ENCODE measurements around the gene DOCK4. TPM values are rescaled to one million over a fixed set of nuclear protein-coding genes. Genes with fewer than 3 reads are reported as not detected.

The DOCK4 gene
- total RNA-seq, 1 experiment from 2014 or later = 4.9 TPM

GRCh38 chr7:112144284-112145059 lies 61.7 kb downstream of the DOCK4 start:
- no peaks in the 10 kb centered on the region for H3K27me3 ChIP-seq (ENCODE audit: insufficient read depth, low read length)
- no peaks in the 10 kb centered on the region for H3K9me3 ChIP-seq (ENCODE audit: control insufficient read depth, low read depth, low read length)
- H2BK120ac ChIP-seq (ENCODE audit: low read depth, low read length, poor library complexity, severe bottlenecking) = no peak overlapping the region
- no peak for DNase-seq
- Mint-ChIP-seq H3K4me1 (peaks cover 3 to 6% of the 10 kb centered on the region in 2 experiments; a peak in 3 of 4 replicates), H3K9me3 (no peaks in the 10 kb centered on the region), H3K36me3 (ENCODE audit: insufficient read depth in 1 of 3, low read depth in 3 of 3) (no peaks in the 10 kb centered on the region), H3K27me3 (ENCODE audit: low read depth) (no peaks in the 10 kb centered on the region), H3K27ac (no peak overlapping the region), H3K4me3 (no peak overlapping the region)
- no peak overlapping the region for H2AK5ac ChIP-seq (ENCODE audit: insufficient read length, low read length)
- no peak overlapping the region for H3K23ac ChIP-seq (ENCODE audit: insufficient read length, low read depth, low read length)
- no peak overlapping the region for H3K27ac ChIP-seq (ENCODE audit: insufficient read length, low read depth, low read length)
- no peak overlapping the region for H4K91ac ChIP-seq (ENCODE audit: insufficient read length, low read depth, low read length)
- no peak overlapping the region for H3K14ac ChIP-seq (ENCODE audit: insufficient read depth, low read length)
- TF ChIP-seq, protein P1, sequence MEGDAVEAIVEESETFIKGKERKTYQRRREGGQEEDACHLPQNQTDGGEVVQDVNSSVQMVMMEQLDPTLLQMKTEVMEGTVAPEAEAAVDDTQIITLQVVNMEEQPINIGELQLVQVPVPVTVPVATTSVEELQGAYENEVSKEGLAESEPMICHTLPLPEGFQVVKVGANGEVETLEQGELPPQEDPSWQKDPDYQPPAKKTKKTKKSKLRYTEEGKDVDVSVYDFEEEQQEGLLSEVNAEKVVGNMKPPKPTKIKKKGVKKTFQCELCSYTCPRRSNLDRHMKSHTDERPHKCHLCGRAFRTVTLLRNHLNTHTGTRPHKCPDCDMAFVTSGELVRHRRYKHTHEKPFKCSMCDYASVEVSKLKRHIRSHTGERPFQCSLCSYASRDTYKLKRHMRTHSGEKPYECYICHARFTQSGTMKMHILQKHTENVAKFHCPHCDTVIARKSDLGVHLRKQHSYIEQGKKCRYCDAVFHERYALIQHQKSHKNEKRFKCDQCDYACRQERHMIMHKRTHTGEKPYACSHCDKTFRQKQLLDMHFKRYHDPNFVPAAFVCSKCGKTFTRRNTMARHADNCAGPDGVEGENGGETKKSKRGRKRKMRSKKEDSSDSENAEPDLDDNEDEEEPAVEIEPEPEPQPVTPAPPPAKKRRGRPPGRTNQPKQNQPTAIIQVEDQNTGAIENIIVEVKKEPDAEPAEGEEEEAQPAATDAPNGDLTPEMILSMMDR (conservative IDR thresholded peaks at IDR 0.05) = no peak
- no peak overlapping the region for H2BK15ac ChIP-seq (ENCODE audit: low read depth, low read length)
- H2BK5ac ChIP-seq (ENCODE audit: insufficient read length, low read length) = no peak overlapping the region
- H3K9ac ChIP-seq (ENCODE audit: extremely low read depth, insufficient read length, low read length) = no peak overlapping the region
- H4K8ac ChIP-seq (replicated peaks; ENCODE audit: insufficient read length, low read depth, low read length) = no peak overlapping the region
- H4K20me1 ChIP-seq (ENCODE audit: control insufficient read depth, insufficient read depth, insufficient read length) = no peaks in the 10 kb centered on the region
- no peak overlapping the region for H3K4ac ChIP-seq (ENCODE audit: low read depth, low read length)
- H3K79me1 ChIP-seq (ENCODE audit: insufficient read depth, low read depth, low read length, poor library complexity, severe bottlenecking) = no peaks in the 10 kb centered on the region
- H2AFZ ChIP-seq (ENCODE audit: low read length) = no peak overlapping the region
- H3K79me2 ChIP-seq (ENCODE audit: insufficient read depth, low read length) = no peaks in the 10 kb centered on the region; the same call in 1 of the 2 replicates
- H3K18ac ChIP-seq (ENCODE audit: insufficient read length, low read depth, low read length) = no peak overlapping the region
- no peak overlapping the region for H3K4me2 ChIP-seq (ENCODE audit: insufficient read depth, insufficient read length, low read length)
- no peak overlapping the region for H2BK12ac ChIP-seq (ENCODE audit: insufficient read length, low read depth, low read length)
- no CpG with 5 or more reads among the region's 5 CpGs for WGBS (ENCODE audit: extremely low coverage, insufficient read length, low lambda C conversion rate)
- H3K4me1 ChIP-seq (ENCODE audit: insufficient read depth, low read length) = peaks cover 2% of the 10 kb centered on the region; the same call in 1 of the 2 replicates
- no peaks in the 10 kb centered on the region for H3K23me2 ChIP-seq (ENCODE audit: insufficient read length, low read depth, low read length, poor library complexity, severe bottlenecking)
- no peak overlapping the region for H2BK20ac ChIP-seq (ENCODE audit: low read depth, low read length, poor library complexity, severe bottlenecking)
- H4K5ac ChIP-seq (ENCODE audit: insufficient read length, low read depth, low read length) = no peak overlapping the region
- no peak overlapping the region for H3T11ph ChIP-seq (ENCODE audit: low read length)
- H3K56ac ChIP-seq (ENCODE audit: insufficient read length, low read depth, low read length) = no peak overlapping the region
